ENCODE results near the gene SLC22A6.

The SLC22A6 gene

DNA sequence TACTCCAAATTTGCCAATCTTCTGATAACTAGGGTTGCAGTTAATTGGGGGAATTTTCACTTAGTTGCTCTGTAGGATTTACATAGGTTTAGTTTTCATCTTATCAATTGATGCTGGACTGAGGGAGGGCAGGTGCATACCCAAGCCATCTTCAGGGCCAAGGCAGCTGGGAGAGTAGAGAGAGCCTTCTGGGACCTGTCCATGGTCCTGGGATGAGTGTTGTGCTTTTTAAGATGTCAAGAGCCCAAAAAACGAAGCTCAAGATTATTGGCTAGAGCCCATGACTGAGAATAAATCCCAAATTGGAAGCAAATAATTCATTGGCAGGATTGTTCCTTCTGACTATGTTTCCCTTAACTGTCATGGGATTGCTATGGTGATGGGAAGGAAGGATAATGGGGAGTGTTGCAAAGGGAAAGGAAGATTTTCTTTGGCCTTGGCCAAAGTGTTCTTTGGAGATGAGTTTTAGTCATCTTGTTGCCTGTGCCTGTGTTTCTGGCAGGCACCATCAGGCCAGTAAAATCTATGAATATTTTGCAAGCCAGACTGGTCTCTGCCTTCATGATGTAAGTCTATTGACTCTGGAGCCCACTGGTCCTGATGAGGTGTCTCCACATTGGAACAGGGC is 4.5 kb downstream of the SLC22A6 start:
- TF ChIP-seq, protein P1, sequence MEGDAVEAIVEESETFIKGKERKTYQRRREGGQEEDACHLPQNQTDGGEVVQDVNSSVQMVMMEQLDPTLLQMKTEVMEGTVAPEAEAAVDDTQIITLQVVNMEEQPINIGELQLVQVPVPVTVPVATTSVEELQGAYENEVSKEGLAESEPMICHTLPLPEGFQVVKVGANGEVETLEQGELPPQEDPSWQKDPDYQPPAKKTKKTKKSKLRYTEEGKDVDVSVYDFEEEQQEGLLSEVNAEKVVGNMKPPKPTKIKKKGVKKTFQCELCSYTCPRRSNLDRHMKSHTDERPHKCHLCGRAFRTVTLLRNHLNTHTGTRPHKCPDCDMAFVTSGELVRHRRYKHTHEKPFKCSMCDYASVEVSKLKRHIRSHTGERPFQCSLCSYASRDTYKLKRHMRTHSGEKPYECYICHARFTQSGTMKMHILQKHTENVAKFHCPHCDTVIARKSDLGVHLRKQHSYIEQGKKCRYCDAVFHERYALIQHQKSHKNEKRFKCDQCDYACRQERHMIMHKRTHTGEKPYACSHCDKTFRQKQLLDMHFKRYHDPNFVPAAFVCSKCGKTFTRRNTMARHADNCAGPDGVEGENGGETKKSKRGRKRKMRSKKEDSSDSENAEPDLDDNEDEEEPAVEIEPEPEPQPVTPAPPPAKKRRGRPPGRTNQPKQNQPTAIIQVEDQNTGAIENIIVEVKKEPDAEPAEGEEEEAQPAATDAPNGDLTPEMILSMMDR (IDR thresholded peaks at IDR 0.05; ENCODE audit: insufficient read depth, low read length) = no peak
- TF ChIP-seq, protein P2, sequence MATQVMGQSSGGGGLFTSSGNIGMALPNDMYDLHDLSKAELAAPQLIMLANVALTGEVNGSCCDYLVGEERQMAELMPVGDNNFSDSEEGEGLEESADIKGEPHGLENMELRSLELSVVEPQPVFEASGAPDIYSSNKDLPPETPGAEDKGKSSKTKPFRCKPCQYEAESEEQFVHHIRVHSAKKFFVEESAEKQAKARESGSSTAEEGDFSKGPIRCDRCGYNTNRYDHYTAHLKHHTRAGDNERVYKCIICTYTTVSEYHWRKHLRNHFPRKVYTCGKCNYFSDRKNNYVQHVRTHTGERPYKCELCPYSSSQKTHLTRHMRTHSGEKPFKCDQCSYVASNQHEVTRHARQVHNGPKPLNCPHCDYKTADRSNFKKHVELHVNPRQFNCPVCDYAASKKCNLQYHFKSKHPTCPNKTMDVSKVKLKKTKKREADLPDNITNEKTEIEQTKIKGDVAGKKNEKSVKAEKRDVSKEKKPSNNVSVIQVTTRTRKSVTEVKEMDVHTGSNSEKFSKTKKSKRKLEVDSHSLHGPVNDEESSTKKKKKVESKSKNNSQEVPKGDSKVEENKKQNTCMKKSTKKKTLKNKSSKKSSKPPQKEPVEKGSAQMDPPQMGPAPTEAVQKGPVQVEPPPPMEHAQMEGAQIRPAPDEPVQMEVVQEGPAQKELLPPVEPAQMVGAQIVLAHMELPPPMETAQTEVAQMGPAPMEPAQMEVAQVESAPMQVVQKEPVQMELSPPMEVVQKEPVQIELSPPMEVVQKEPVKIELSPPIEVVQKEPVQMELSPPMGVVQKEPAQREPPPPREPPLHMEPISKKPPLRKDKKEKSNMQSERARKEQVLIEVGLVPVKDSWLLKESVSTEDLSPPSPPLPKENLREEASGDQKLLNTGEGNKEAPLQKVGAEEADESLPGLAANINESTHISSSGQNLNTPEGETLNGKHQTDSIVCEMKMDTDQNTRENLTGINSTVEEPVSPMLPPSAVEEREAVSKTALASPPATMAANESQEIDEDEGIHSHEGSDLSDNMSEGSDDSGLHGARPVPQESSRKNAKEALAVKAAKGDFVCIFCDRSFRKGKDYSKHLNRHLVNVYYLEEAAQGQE (IDR thresholded peaks at IDR 0.05; ENCODE audit: insufficient replicate concordance, low read depth) = peak; percentile 96
- TF ChIP-seq GABPA (IDR thresholded peaks at IDR 0.05; ENCODE audit: low read depth) = no peak
- H3K27me3 ChIP-seq (ENCODE audit: insufficient read depth, poor library complexity, severe bottlenecking) = peaks cover 2% of the 10 kb centered on the region
- DNase-seq (ENCODE audit: low read depth in 1 of 2, low spot score in 1 of 2) = no peak
- H3K27ac ChIP-seq (replicated peaks) = no peak overlapping the region
- no peak overlapping the region for H3K4me3 ChIP-seq (replicated peaks; ENCODE audit: insufficient read depth, low read length)

DNA sequence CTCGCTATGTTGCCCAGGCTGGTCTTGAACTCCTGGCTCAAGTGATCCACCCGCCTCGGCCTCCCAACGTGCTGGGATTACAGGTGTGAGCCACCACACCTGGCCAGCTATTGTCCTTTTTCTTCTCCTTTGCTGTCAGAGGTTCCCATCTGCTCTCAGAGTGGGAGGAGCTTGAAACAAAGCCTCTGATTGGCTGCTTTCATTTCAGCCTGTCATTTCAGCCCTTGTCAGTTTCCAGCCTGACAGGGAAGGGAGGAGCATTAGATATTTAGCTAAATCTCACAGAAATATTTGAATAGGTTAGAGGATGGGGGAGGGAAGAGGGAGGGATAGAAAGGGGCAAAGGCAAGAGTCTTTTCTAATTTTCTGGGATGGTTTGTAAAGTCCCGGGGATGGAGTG is 8.7 kb downstream of the SLC22A6 start:
- no peak overlapping the region for H3K27ac ChIP-seq (replicated peaks)
- TF ChIP-seq GABPA (IDR thresholded peaks at IDR 0.05; ENCODE audit: low read depth) = no peak
- TF ChIP-seq SPI1 (IDR thresholded peaks at IDR 0.05; ENCODE audit: borderline replicate concordance, low read depth) = no peak
- TF ChIP-seq, protein P2 (IDR thresholded peaks at IDR 0.05; ENCODE audit: insufficient replicate concordance, low read depth) = no peak
- TF ChIP-seq, protein P1 (IDR thresholded peaks at IDR 0.05; ENCODE audit: insufficient read depth, low read length) = no peak
- TF ChIP-seq POLR2AphosphoS5 (IDR thresholded peaks at IDR 0.05; ENCODE audit: low read depth) = no peak
- DNase-seq (ENCODE audit: low read depth in 1 of 2, low spot score in 1 of 2) = no peak
- no peak overlapping the region for H3K4me3 ChIP-seq (replicated peaks; ENCODE audit: insufficient read depth, low read length)
- peaks cover 2% of the 10 kb centered on the region for H3K27me3 ChIP-seq (ENCODE audit: insufficient read depth, poor library complexity, severe bottlenecking)

DNA sequence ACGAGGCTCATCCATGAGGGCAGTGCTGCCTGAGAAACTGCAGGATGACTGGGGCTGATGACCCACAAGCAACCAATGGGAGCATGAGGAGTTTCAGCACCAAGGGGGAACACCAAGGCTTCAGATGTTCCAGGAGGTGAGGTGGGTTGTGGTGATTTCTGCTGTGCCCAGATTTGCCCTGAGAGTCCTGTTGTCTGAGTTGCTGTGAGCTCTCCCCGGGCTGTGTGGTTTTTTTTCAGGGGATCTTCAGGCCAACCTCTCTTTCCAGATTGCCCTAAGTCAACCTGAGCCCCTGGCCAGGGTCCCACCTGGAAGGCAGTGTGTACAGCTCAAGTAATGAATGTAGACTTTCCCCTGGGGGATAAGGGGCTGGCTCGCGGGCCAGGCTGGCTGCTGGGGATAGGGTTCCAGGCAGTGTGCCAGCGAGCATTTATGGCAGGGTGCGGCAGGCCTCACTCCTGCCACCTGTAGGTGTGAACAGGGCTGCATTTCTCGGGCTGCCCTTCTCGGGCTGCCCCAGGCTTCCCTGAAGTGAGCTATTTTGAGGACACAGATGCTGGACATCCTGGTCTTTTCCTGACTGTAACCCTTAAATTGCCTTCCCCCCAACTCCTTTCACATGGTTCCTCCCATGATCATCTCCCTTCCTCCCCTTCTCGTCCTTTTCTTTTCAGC is 9.8 kb downstream of the SLC22A6 start:
- no peak for TF ChIP-seq SPI1 (IDR thresholded peaks at IDR 0.05; ENCODE audit: borderline replicate concordance, low read depth)
- TF ChIP-seq, protein P1 (IDR thresholded peaks at IDR 0.05; ENCODE audit: insufficient read depth, low read length) = peak; percentile 38
- H3K27ac ChIP-seq (replicated peaks) = no peak overlapping the region
- peak in 1 of 2 experiments; percentile 10 for DNase-seq (ENCODE audit: low read depth in 1 of 2, low spot score in 1 of 2)
- peaks cover 4% of the 10 kb centered on the region for H3K27me3 ChIP-seq (ENCODE audit: insufficient read depth, poor library complexity, severe bottlenecking)
- no peak overlapping the region for H3K4me3 ChIP-seq (replicated peaks; ENCODE audit: insufficient read depth, low read length)

Measured in HL-60 (cell line).